ENCODE measurements around the gene E2F3. TPM values are rescaled to one million over a fixed set of nuclear protein-coding genes. Genes with fewer than 3 reads are reported as not detected.

The E2F3 gene
- total RNA-seq, 2 donors from 2014 or later, result 38.2 TPM

GRCh38 chr6:20433321-20433720, 31.6 kb downstream of the E2F3 start:
- Mint-ChIP-seq H3K4me1 (peaks cover 9% of the 10 kb centered on the region), H3K36me3 (ENCODE audit: low read depth) (peaks cover 54% of the 10 kb centered on the region), H3K4me3 (no peak overlapping the region), H3K9me3 (no peaks in the 10 kb centered on the region), H3K27ac (no peak overlapping the region), H3K27me3 (ENCODE audit: insufficient read depth) (no peaks in the 10 kb centered on the region)
- DNase-seq, result no peak
- H3K36me3 ChIP-seq (ENCODE audit: control insufficient read depth, insufficient read depth, low read length), result peaks cover 69% of the 10 kb centered on the region
- TF ChIP-seq CTCF (conservative IDR thresholded peaks at IDR 0.05), result no peak
- H3K27me3 ChIP-seq (ENCODE audit: control insufficient read depth, insufficient read depth, low read length, poor library complexity, severe bottlenecking), result no peaks in the 10 kb centered on the region
- no peak overlapping the region for H3K9ac ChIP-seq (ENCODE audit: extremely low read depth, low read length, poor library complexity, severe bottlenecking)
- 88 to 95% methylated on average over 2 of the region's 3 CpGs for WGBS, 2 experiments (ENCODE audit: insufficient coverage in 1 of 2, insufficient read length in 1 of 2)
- H3K4me3 ChIP-seq (ENCODE audit: low read length), result no peak overlapping the region
- peak overlapping the region; percentile 8 for H3K27ac ChIP-seq (ENCODE audit: low read depth, low read length)
- peaks cover 7% of the 10 kb centered on the region for H3K9me3 ChIP-seq (ENCODE audit: control insufficient read depth, low read length)
- no peaks in the 10 kb centered on the region for H3K4me1 ChIP-seq (ENCODE audit: control insufficient read depth, insufficient read depth, low read length)

GRCh38 chr6:20433929-20434328, 32.2 kb downstream of the E2F3 start:
- no peak for DNase-seq
- Mint-ChIP-seq H3K27ac (no peak overlapping the region), H3K27me3 (ENCODE audit: insufficient read depth) (no peaks in the 10 kb centered on the region), H3K9me3 (no peaks in the 10 kb centered on the region), H3K36me3 (ENCODE audit: low read depth) (peaks cover 54% of the 10 kb centered on the region), H3K4me3 (no peak overlapping the region), H3K4me1 (peaks cover 11% of the 10 kb centered on the region)
- no peak for TF ChIP-seq CTCF (conservative IDR thresholded peaks at IDR 0.05)
- Histone ChIP-seq H3K27ac (ENCODE audit: low read depth, low read length) (no peak overlapping the region), H3K36me3 (ENCODE audit: control insufficient read depth, insufficient read depth, low read length) (peaks cover 72% of the 10 kb centered on the region), H3K9me3 (ENCODE audit: control insufficient read depth, low read length) (peaks cover 7% of the 10 kb centered on the region), H3K4me1 (ENCODE audit: control insufficient read depth, insufficient read depth, low read length) (no peaks in the 10 kb centered on the region), H3K27me3 (ENCODE audit: control insufficient read depth, insufficient read depth, low read length, poor library complexity, severe bottlenecking) (no peaks in the 10 kb centered on the region), H3K4me3 (ENCODE audit: low read length) (no peak overlapping the region), H3K9ac (ENCODE audit: extremely low read depth, low read length, poor library complexity, severe bottlenecking) (no peak overlapping the region)
- 92 to 97% methylated on average over 2 of the region's 2 CpGs for WGBS, 2 experiments (ENCODE audit: insufficient coverage in 1 of 2, insufficient read length in 1 of 2)

- H3K4me3 ChIP-seq (ENCODE audit: low read length), result no peak overlapping the region
- no peak overlapping the region for H3K9ac ChIP-seq (ENCODE audit: extremely low read depth, low read length, poor library complexity, severe bottlenecking)
- no peak for DNase-seq
- Mint-ChIP-seq H3K4me1 (peaks cover 11% of the 10 kb centered on the region), H3K4me3 (no peak overlapping the region), H3K36me3 (ENCODE audit: low read depth) (peaks cover 59% of the 10 kb centered on the region), H3K9me3 (no peaks in the 10 kb centered on the region), H3K27me3 (ENCODE audit: insufficient read depth) (no peaks in the 10 kb centered on the region), H3K27ac (no peak overlapping the region)
- peaks cover 7% of the 10 kb centered on the region for H3K9me3 ChIP-seq (ENCODE audit: control insufficient read depth, low read length)
- no peaks in the 10 kb centered on the region for H3K27me3 ChIP-seq (ENCODE audit: control insufficient read depth, insufficient read depth, low read length, poor library complexity, severe bottlenecking)
- no peaks in the 10 kb centered on the region for H3K4me1 ChIP-seq (ENCODE audit: control insufficient read depth, insufficient read depth, low read length)
- no peak for TF ChIP-seq CTCF (conservative IDR thresholded peaks at IDR 0.05)
- WGBS, 2 experiments (ENCODE audit: insufficient coverage in 1 of 2, insufficient read length in 1 of 2), result 96% methylated on average over 6 of the region's 6 CpGs
- peaks cover 73% of the 10 kb centered on the region for H3K36me3 ChIP-seq (ENCODE audit: control insufficient read depth, insufficient read depth, low read length)
- no peak overlapping the region for H3K27ac ChIP-seq (ENCODE audit: low read depth, low read length)
Measured at GRCh38 chr6:20434766-20435165, 33.1 kb downstream of the E2F3 start.
